Esophagus squamous epithelium (tissue), 5 donors: Measurements from ENCODE around the gene FUBP3. TPM values are rescaled to one million over a fixed set of nuclear protein-coding genes. Genes with fewer than 3 reads are reported as not detected.
A peak's percentile ranks its signal among the peaks of the same experiment; 100 is the strongest.

Experiments
- DNase-seq: peaks from one replicate; lab custom pipeline; 2025; lab: John Stamatoyannopoulos, UW
- H3K27ac ChIP-seq, 4 donors: fragments of 200-600 bp; sonication (generic); one replicate each; pipeline ENCODE4 v1.5.1; 2016 to 2019; ENCODE audit warnings: mild to moderate bottlenecking in 1 of 4
- H3K27me3 ChIP-seq, 4 donors: fragments of 200-600 bp; sonication (generic); 1 replicate in 3 of 4; 2 replicates in 1 of 4; pipeline versions ENCODE4 v1.5.1 to v1.6.0; 2017 to 2021; ENCODE audit warnings: antibody characterized with exemption in 1 of 4
- H3K36me3 ChIP-seq, 3 donors: fragments of 200-600 bp; sonication (generic); one replicate each; pipeline ENCODE4 v1.5.1; 2016 to 2019
- H3K4me1 ChIP-seq, 3 donors: fragments of 200-600 bp; sonication (generic); one replicate each; pipeline ENCODE4 v1.5.1; 2017 to 2019
- H3K4me3 ChIP-seq, 4 donors: fragments of 200-600 bp; sonication (generic); 1 replicate in 3 of 4; 2 replicates in 1 of 4; pipeline ENCODE4 v1.5.1; 2016 to 2019; ENCODE audit warnings: mild to moderate bottlenecking in 2 of 4, moderate library complexity in 1 of 4
- H3K9me3 ChIP-seq, 3 donors: fragments of 200-600 bp; sonication (generic); one replicate each; pipeline ENCODE4 v1.5.1; 2016 to 2019
- CTCF ChIP-seq, 6 experiments: fragments of 450-650 bp in 4 of 6; fragments of 200-600 bp in 2 of 6; sonication (generic) in 2 of 6; IDR thresholded peaks; one replicate each; pipeline ENCODE4 v1.5.1; 2016 to 2019; ENCODE audit warnings: antibody characterized with exemption in 6 of 6, mild to moderate bottlenecking in 4 of 6, moderate library complexity in 4 of 6
- POLR2A ChIP-seq, 4 donors: fragments of 450-650 bp; IDR thresholded peaks; one replicate each; pipeline ENCODE4 v1.6.1; 2017; ENCODE audit warnings: antibody characterized with exemption in 4 of 4, mild to moderate bottlenecking in 4 of 4, moderate library complexity in 3 of 4
- WGBS, 2 donors: methylation state at CpG; one replicate each; pipeline ENCODE4 v1.1.5; 2018; 5-methylcytosine and 5-hydroxymethylcytosine counted together
- intact Hi-C: fragments of 100-400 bp; cut with DNase I; formaldehyde crosslinking; loops from one replicate; pipeline ENCODE4 v1.15.0; 2022
- total RNA-seq, 4 donors: library from RNA; depleted of rRNA; stranded (reverse); fragments of >200 nt; gene quantifications; one replicate each; pipeline ENCODE4 v1.1.0, GENCODE V29; 2016
- donor health status: DM: yes; HTN: yes; CAD: no.

FUBP3 gene
- total RNA-seq, 4 donors from 2014 or later: 28.2 to 39.0 (median 33.9) TPM

- WGBS, 2 donors: 22 to 41% methylated on average over 5 to 20 of the region's 28 CpGs
- peak overlapping the region in 1 of 4 donors; percentile 51 for H3K4me3 ChIP-seq
- TF ChIP-seq POLR2A (IDR thresholded peaks at IDR 0.05) (no peak), CTCF (IDR thresholded peaks at IDR 0.05) (no peak)
- intact Hi-C loops: no loop called here
- no peaks in the 10 kb centered on the region for H3K9me3 ChIP-seq
- DNase-seq: no peak
- H3K4me1 ChIP-seq: peaks cover 5 to 54% (median 18%) of the 10 kb centered on the region in 3 donors
- H3K27me3 ChIP-seq: peaks cover 0 to 76% (median 6%) of the 10 kb centered on the region in 4 donors
- H3K36me3 ChIP-seq: no peaks in the 10 kb centered on the region
- H3K27ac ChIP-seq: no peak overlapping the region
Measured at GRCh38 chr9:130535818-130536521, 43.4 kb upstream of the FUBP3 start.

- WGBS, 2 donors: 86 to 90% methylated on average over 1 of the region's 3 CpGs
- Histone ChIP-seq H3K27ac (no peak overlapping the region), H3K9me3 (no peaks in the 10 kb centered on the region), H3K4me3 (no peak overlapping the region), H3K36me3 (no peaks in the 10 kb centered on the region), H3K4me1 (peaks cover 5 to 52% (median 15%) of the 10 kb centered on the region in 3 donors), H3K27me3 (peaks cover 0 to 83% (median 6%) of the 10 kb centered on the region in 4 donors)
- TF ChIP-seq CTCF (IDR thresholded peaks at IDR 0.05) (no peak), POLR2A (IDR thresholded peaks at IDR 0.05) (no peak)
- no peak for DNase-seq
- intact Hi-C loops: no loop called here
Measured at GRCh38 chr9:130536701-130537107, 42.7 kb upstream of the FUBP3 start.

GRCh38 chr9:130537346-130538050 is 41.9 kb upstream of the FUBP3 start:
- no peak for DNase-seq

GRCh38 chr9:130539420-130540223 is 39.8 kb upstream of the FUBP3 start:
- Histone ChIP-seq H3K27ac (peak overlapping the region; percentile 67 to 86 (median 74)), H3K9me3 (no peaks in the 10 kb centered on the region), H3K4me1 (peaks cover 5 to 59% (median 15%) of the 10 kb centered on the region in 3 donors), H3K27me3 (peaks cover 0 to 85% (median 5%) of the 10 kb centered on the region in 4 donors), H3K36me3 (no peaks in the 10 kb centered on the region), H3K4me3 (no peak overlapping the region)
- intact Hi-C loops: no loop called here
- no peak for DNase-seq
- TF ChIP-seq CTCF (IDR thresholded peaks at IDR 0.05) (no peak), POLR2A (IDR thresholded peaks at IDR 0.05) (peak in 1 of 4 donors; percentile 25)
- WGBS, 2 donors: 29 to 37% methylated on average over 7 to 11 of the region's 11 CpGs

More at GRCh38 chr9:130537346-130538050, 41.9 kb upstream of the FUBP3 start:
- 22 to 48% methylated on average over 8 to 25 of the region's 25 CpGs for WGBS, 2 donors
- H3K4me1 ChIP-seq: peaks cover 5 to 50% (median 15%) of the 10 kb centered on the region in 3 donors
- no peak for TF ChIP-seq POLR2A (IDR thresholded peaks at IDR 0.05)
- TF ChIP-seq CTCF (IDR thresholded peaks at IDR 0.05): no peak
- intact Hi-C loops: no loop called here
- H3K36me3 ChIP-seq: no peaks in the 10 kb centered on the region
- H3K4me3 ChIP-seq: no peak overlapping the region
- H3K27me3 ChIP-seq: peaks cover 0 to 89% (median 6%) of the 10 kb centered on the region in 4 donors
- no peaks in the 10 kb centered on the region for H3K9me3 ChIP-seq
- no peak overlapping the region for H3K27ac ChIP-seq
